Measurements from ENCODE around the gene SKAP2. TPM values are rescaled to one million over a fixed set of nuclear protein-coding genes. Genes with fewer than 3 reads are reported as not detected.

The SKAP2 gene
- total and polyA plus RNA-seq, 10 of the 15 experiments (the other 5 are each of a cell fraction or from before 2014, with no cell fraction given): 10.9 to 40.6 (median 23.5) TPM

DNA sequence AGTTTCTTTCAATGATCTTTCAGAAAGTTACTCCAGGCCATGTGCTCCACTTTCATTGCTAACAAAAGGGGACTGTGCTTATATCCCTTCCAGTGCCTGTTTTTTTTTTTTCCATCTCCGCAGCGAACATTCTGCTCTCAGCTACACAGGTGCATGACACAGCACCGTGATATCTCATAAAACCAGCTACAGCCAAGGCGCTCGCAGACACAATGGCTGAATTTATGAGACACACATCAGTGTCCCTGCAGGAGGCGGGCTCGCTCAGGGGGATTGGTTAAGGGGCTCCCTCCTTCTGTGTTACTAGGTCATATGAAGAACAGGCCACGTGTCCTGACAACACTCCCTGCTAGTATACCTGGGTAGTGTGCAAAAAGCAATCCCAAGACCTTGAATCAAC, 245.5 kb downstream of the SKAP2 start (continued):
- TF ChIP-seq SRF (IDR thresholded peaks at IDR 0.05; ENCODE audit: low read depth in 2 of 2, low read length in 2 of 2) (no peak), EZH2 (IDR thresholded peaks at IDR 0.05; ENCODE audit: borderline replicate concordance, control insufficient read depth, low read depth, low read length) (no peak), MTA3 (IDR thresholded peaks at IDR 0.05; ENCODE audit: borderline replicate concordance, low read length) (no peak), PAX5 (IDR thresholded peaks at IDR 0.05; ENCODE audit: borderline replicate concordance, low read depth, low read length) (no peak), BMI1 (IDR thresholded peaks at IDR 0.05; ENCODE audit: borderline replicate concordance) (no peak), MTA2 (IDR thresholded peaks at IDR 0.05; ENCODE audit: low read depth) (no peak), SP1 (IDR thresholded peaks at IDR 0.05; ENCODE audit: low read depth, low read length) (no peak), JUNB (IDR thresholded peaks at IDR 0.05) (no peak), BRCA1 (IDR thresholded peaks at IDR 0.05; ENCODE audit: low read depth, low read length) (no peak), POLR2A (IDR thresholded peaks at IDR 0.05; ENCODE audit: low read depth, low read length) (no peak), ASH2L (IDR thresholded peaks at IDR 0.05; ENCODE audit: borderline replicate concordance, low read depth) (no peak), CBX3 (IDR thresholded peaks at IDR 0.05; ENCODE audit: borderline replicate concordance, low read depth) (no peak), RAD21 (IDR thresholded peaks at IDR 0.05; ENCODE audit: insufficient read depth, low read depth, low read length) (no peak)

DNA sequence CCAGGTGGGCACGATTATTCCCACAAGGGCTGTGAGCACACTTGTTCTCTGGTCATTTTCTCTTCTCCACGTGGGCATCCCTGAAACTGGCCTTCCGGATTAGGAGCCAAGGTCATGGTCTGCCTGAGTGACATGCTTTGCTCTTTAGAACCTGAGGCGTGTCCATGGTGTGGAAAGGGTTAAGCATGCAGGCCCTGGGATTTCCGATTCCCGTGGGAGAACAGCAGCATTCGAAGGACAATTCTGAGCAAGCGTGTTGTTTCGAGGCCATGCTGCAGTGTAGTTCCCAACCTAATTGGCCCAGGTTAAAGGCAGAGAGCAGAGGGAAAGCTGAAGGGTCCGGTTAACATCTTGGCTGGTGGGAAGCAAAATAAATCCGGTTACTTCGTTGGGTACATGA, 245.9 kb downstream of the SKAP2 start:
- in situ Hi-C loops (cut with MboI): no loop called here

More for the DNA sequence above, 245.9 kb downstream of the SKAP2 start:
- intact Hi-C loops (cut with micrococcal nuclease; ENCODE audit: unreplicated experiment): no loop called here
- ChIA-PET RAD21 (ENCODE audit: unreplicated experiment) (no interaction called here), POLR2A (no interaction called here), CTCF (interaction anchor here (1.3 kb wide), 1 partner anchor 543 kb away, joined by 3 read pairs; no protein-coding TSS in a partner anchor), SMC1A (ENCODE audit: uncharacterized antibody, unreplicated experiment) (interaction anchor here (0.6 to 1.1 kb wide), 2 partner anchors 162 to 410 kb away, joined by 3 read pairs; no protein-coding TSS in a partner anchor)
- Histone ChIP-seq H3K9ac (ENCODE audit: control insufficient read depth, insufficient read depth, low read length) (no peak overlapping the region), H3K4me2 (ENCODE audit: control insufficient read depth, insufficient read depth) (no peak overlapping the region), H2AFZ (ENCODE audit: control insufficient read depth, low read depth, low read length) (no peak overlapping the region), H3K79me2 (ENCODE audit: control insufficient read depth, insufficient read depth, low read length) (no peaks in the 10 kb centered on the region), H3K4me3 (no peak overlapping the region), H3K9me3 (replicated peaks; ENCODE audit: control insufficient read depth, insufficient read depth, low read length) (no peaks in the 10 kb centered on the region), H3K27me3 (replicated peaks in 1 of 2; ENCODE audit: control insufficient read depth in 2 of 2, insufficient read depth in 2 of 2, low read length in 1 of 2) (no peaks in the 10 kb centered on the region), H4K20me1 (ENCODE audit: control insufficient read depth, insufficient read depth) (no peaks in the 10 kb centered on the region; the same call in 1 of the 2 replicates), H3K27ac (ENCODE audit: control insufficient read depth, insufficient read depth) (no peak overlapping the region), H3K4me1 (ENCODE audit: control insufficient read depth, insufficient read depth, low read length) (no peaks in the 10 kb centered on the region), H3K36me3 (ENCODE audit: control insufficient read depth in 2 of 2, insufficient read depth in 2 of 2, low read length in 1 of 2) (no peaks in the 10 kb centered on the region)
- WGBS (ENCODE audit: insufficient coverage, insufficient replicate concordance, low lambda C conversion rate, missing lambda C conversion rate): 55% methylated on average over 12 of the region's 12 CpGs
- DNase-seq (ENCODE audit: low read depth, low spot score) (no peak), ATAC-seq (no peak), FAIRE-seq (no peak)
- BruUV-seq (replicated peaks): no TSS peak
- TF ChIP-seq BCL11A (IDR thresholded peaks at IDR 0.05; ENCODE audit: low read depth, low read length): no peak
- no peak for TF ChIP-seq CUX1 (IDR thresholded peaks at IDR 0.05; ENCODE audit: insufficient replicate concordance, low read depth, low read length)
- TF ChIP-seq HDAC6 (IDR thresholded peaks at IDR 0.05; ENCODE audit: unreplicated experiment): no peak
- TF ChIP-seq TAF1 (IDR thresholded peaks at IDR 0.05; ENCODE audit: borderline replicate concordance, low read depth, low read length): no peak
- no peak for TF ChIP-seq EZH2 (IDR thresholded peaks at IDR 0.05; ENCODE audit: borderline replicate concordance, control insufficient read depth, low read depth, low read length)
- TF ChIP-seq CEBPB (IDR thresholded peaks at IDR 0.05; ENCODE audit: borderline replicate concordance in 1 of 2, low read depth in 2 of 2, low read length in 2 of 2): no peak
- TF ChIP-seq RFX5 (IDR thresholded peaks at IDR 0.05; ENCODE audit: low read depth, low read length): no peak

All from GM12878 (cell line).